ENCODE results near the gene IFNG. TPM values are rescaled to one million over a fixed set of nuclear protein-coding genes. Genes with fewer than 3 reads are reported as not detected.

The IFNG gene
- polyA plus RNA-seq, 1 donor (not counting 4 experiments of a cell fraction or from before 2014, with no cell fraction given), result not detected

GRCh38 chr12:68166317-68166831 lies 6.8 kb upstream of the IFNG start:
- dilution Hi-C loops (cut with MboI; ENCODE audit: extremely low pct_ligation_motif_present, low sequenced_read_pairs), result no loop called here
- Histone ChIP-seq H3K4me2 (ENCODE audit: control insufficient read depth, extremely low read depth, insufficient read depth, low read depth, low read length) (no peak overlapping the region), H3K9me1 (ENCODE audit: control insufficient read depth, extremely low read depth, insufficient read depth, low read length) (no peaks in the 10 kb centered on the region), H3K9ac (ENCODE audit: control insufficient read depth, extremely low read depth, insufficient read depth, low read length) (no peak overlapping the region), H3K9me3 (ENCODE audit: control insufficient read depth, low read depth, low read length) (no peaks in the 10 kb centered on the region), H3K4me1 (ENCODE audit: control insufficient read depth, extremely low read depth, insufficient read depth, low read length) (peaks cover 7% of the 10 kb centered on the region), H2AFZ (ENCODE audit: control insufficient read depth, low read length) (no peak overlapping the region), H3K27me3 (ENCODE audit: control insufficient read depth, extremely low read depth, insufficient read depth, low read length) (no peaks in the 10 kb centered on the region), H4K20me1 (ENCODE audit: control insufficient read depth, extremely low read depth, insufficient read depth, low read length) (no peaks in the 10 kb centered on the region), H3K36me3 (ENCODE audit: control insufficient read depth in 2 of 2, extremely low read depth in 1 of 2, insufficient read depth in 2 of 2, low read length in 2 of 2) (no peaks in the 10 kb centered on the region), H3K27ac (ENCODE audit: control insufficient read depth, insufficient read depth, low read length) (no peak overlapping the region), H3K4me3 (ENCODE audit: control insufficient read depth in 2 of 3, extremely low read depth in 1 of 3, insufficient read depth in 2 of 3, low read depth in 1 of 3, low read length in 3 of 3) (no peak overlapping the region), H3K79me2 (ENCODE audit: control insufficient read depth, insufficient read depth, low read length) (no peaks in the 10 kb centered on the region)
- TF ChIP-seq CTCF (optimal IDR thresholded peaks at IDR 0.05 in 1 of 3, IDR thresholded peaks at IDR 0.05 in 1 of 3, conservative IDR thresholded peaks at IDR 0.05 in 1 of 3; ENCODE audit: extremely low read depth in 1 of 3, insufficient read depth in 2 of 3, low read length in 3 of 3), result no peak
- TF ChIP-seq EZH2 (IDR thresholded peaks at IDR 0.05; ENCODE audit: low read length), result no peak
- DNase-seq (ENCODE audit: low read depth, low spot score), result no peak
- no peak for FAIRE-seq

- Histone ChIP-seq H3K9ac (ENCODE audit: control insufficient read depth, extremely low read depth, insufficient read depth, low read length) (no peak overlapping the region), H3K27ac (ENCODE audit: control insufficient read depth, insufficient read depth, low read length) (no peak overlapping the region), H3K4me2 (ENCODE audit: control insufficient read depth, extremely low read depth, insufficient read depth, low read depth, low read length) (no peak overlapping the region), H3K9me1 (ENCODE audit: control insufficient read depth, extremely low read depth, insufficient read depth, low read length) (no peaks in the 10 kb centered on the region), H3K36me3 (ENCODE audit: control insufficient read depth in 2 of 2, extremely low read depth in 1 of 2, insufficient read depth in 2 of 2, low read length in 2 of 2) (no peaks in the 10 kb centered on the region), H3K4me1 (ENCODE audit: control insufficient read depth, extremely low read depth, insufficient read depth, low read length) (peaks cover 7% of the 10 kb centered on the region), H3K27me3 (ENCODE audit: control insufficient read depth, extremely low read depth, insufficient read depth, low read length) (no peaks in the 10 kb centered on the region), H3K9me3 (ENCODE audit: control insufficient read depth, low read depth, low read length) (no peaks in the 10 kb centered on the region), H3K4me3 (ENCODE audit: control insufficient read depth in 2 of 3, extremely low read depth in 1 of 3, insufficient read depth in 2 of 3, low read depth in 1 of 3, low read length in 3 of 3) (no peak overlapping the region), H3K79me2 (ENCODE audit: control insufficient read depth, insufficient read depth, low read length) (no peaks in the 10 kb centered on the region), H2AFZ (ENCODE audit: control insufficient read depth, low read length) (no peak overlapping the region), H4K20me1 (ENCODE audit: control insufficient read depth, extremely low read depth, insufficient read depth, low read length) (no peaks in the 10 kb centered on the region)
- FAIRE-seq (no peak), DNase-seq (ENCODE audit: low read depth, low spot score) (no peak)
- TF ChIP-seq CTCF (optimal IDR thresholded peaks at IDR 0.05 in 1 of 3, IDR thresholded peaks at IDR 0.05 in 1 of 3, conservative IDR thresholded peaks at IDR 0.05 in 1 of 3; ENCODE audit: extremely low read depth in 1 of 3, insufficient read depth in 2 of 3, low read length in 3 of 3) (no peak), EZH2 (IDR thresholded peaks at IDR 0.05; ENCODE audit: low read length) (no peak)
- dilution Hi-C loops (cut with MboI; ENCODE audit: extremely low pct_ligation_motif_present, low sequenced_read_pairs), result no loop called here
Measured at GRCh38 chr12:68163560-68164081, 4.1 kb upstream of the IFNG start.

All from keratinocyte (primary cell).